ENCODE data around the gene TESK2.

DNA sequence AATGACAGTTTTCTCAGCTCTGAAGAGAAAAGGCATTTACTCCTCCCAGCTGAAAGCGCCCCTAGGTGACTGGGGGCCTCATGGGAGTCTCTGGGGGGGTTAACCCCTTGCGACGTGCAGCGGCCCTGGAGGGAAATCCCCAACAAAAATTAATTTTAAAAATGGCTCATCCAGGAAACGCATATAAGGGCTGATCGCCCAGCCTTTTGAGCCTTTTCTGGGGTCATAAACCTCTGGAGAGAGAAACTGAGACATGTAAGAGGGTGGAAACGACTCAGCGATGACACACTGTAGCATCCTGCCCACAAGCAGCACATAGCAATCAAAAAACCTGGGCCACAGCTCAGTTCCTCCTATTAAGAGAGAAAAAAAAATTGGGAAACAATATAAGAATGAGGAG lies 184.6 kb downstream of the TESK2 start:
- TF ChIP-seq, protein P1, sequence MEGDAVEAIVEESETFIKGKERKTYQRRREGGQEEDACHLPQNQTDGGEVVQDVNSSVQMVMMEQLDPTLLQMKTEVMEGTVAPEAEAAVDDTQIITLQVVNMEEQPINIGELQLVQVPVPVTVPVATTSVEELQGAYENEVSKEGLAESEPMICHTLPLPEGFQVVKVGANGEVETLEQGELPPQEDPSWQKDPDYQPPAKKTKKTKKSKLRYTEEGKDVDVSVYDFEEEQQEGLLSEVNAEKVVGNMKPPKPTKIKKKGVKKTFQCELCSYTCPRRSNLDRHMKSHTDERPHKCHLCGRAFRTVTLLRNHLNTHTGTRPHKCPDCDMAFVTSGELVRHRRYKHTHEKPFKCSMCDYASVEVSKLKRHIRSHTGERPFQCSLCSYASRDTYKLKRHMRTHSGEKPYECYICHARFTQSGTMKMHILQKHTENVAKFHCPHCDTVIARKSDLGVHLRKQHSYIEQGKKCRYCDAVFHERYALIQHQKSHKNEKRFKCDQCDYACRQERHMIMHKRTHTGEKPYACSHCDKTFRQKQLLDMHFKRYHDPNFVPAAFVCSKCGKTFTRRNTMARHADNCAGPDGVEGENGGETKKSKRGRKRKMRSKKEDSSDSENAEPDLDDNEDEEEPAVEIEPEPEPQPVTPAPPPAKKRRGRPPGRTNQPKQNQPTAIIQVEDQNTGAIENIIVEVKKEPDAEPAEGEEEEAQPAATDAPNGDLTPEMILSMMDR (IDR thresholded peaks at IDR 0.05; ENCODE audit: poor library complexity, severe bottlenecking), result no peak
- no peak for TF ChIP-seq REST (IDR thresholded peaks at IDR 0.05; ENCODE audit: borderline replicate concordance)
- TF ChIP-seq EP300 (conservative IDR thresholded peaks at IDR 0.05; ENCODE audit: poor library complexity, severe bottlenecking), result no peak
- no peak for TF ChIP-seq RAD21 (conservative IDR thresholded peaks at IDR 0.05)
- no peak for TF ChIP-seq EZH2 (IDR thresholded peaks at IDR 0.05; ENCODE audit: borderline replicate concordance, insufficient read depth, low read length, poor library complexity, severe bottlenecking)
- TF ChIP-seq TAF1 (IDR thresholded peaks at IDR 0.05; ENCODE audit: low read depth), result no peak
- no peak for TF ChIP-seq SMC3 (conservative IDR thresholded peaks at IDR 0.05; ENCODE audit: poor library complexity)
- no peak for TF ChIP-seq POLR2AphosphoS5 (IDR thresholded peaks at IDR 0.05)

All from neural cell (in vitro differentiated cells).